HG03571 (cell line): ENCODE results near the gene PLEKHH3.
"Not testable (repeated sequence)": the region's sequence is repeated elsewhere in the genome, so short reads cannot be mapped to it uniquely, and the experiment has no call there.

Experiments
- ATAC-seq: cut with Tn5 transposase; IDR thresholded peaks from one replicate; pipeline ENCODE4 v1.9.1; 2021; ENCODE audit not compliant: unreplicated experiment

The PLEKHH3 gene

GRCh38 chr17:42673266-42673884 is 3.4 kb downstream of the PLEKHH3 start:
- ATAC-seq = no peak

- no peak for ATAC-seq
Observed at GRCh38 chr17:42672038-42672437, 4.8 kb downstream of the PLEKHH3 start.

DNA sequence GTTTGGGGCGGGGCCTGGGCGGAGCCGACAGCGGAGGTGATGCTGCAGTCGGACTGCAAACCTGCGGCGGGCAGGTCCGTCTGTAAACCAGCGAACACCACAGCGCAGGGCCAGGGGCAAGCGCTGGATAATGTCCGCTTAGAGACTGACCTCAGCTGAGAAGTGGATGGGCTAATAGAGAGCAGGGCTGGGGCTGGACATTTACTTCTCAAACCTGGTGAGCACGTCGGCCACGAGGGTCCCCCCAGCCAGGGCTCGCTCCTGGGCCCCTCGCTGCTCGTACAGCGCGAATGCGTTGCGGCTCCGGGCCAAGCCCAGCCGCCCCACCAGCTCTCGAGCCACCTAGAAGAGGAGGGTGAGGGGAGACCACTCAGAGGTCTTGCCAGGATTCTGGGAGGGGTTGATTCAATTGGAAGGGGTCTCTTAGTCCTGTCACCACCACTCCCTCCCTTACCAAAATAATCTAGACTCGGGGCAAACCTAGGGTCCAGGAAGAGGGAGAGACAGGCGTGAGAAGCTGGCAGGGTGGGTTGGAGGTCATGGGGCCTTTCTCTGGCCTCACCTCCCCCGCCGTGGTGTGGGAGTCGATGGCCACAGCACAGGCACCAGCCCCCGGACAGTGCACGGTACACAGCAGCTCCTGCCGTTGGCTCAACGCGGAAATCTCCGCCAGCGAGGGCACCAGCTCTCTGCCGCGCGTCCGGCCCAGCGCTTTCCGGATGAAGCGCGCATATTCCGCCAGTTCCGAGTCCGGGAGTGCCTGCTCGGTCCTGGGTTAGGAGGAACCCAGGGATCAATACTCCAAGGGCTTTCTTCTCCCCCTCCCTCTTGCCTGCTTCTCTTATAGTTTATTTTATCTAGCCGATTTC is 5.8 kb downstream of the PLEKHH3 start:
- ATAC-seq = no peak

GRCh38 chr17:42669977-42670788 is 6.6 kb downstream of the PLEKHH3 start:
- no peak for ATAC-seq

DNA sequence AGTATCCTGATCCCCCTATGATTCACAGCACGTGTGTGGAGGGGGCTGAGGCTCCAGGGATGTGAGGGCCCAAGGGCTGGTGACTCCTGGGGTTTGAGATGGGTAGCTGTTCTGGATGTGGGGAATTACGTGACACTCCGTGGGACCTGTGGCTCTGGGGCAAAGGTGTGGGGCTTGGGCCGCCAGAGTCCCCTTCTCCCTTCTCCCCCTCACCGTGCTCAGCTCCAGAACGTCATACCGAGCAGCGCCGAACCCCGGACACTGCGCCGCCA is 7.2 kb downstream of the PLEKHH3 start:
- ATAC-seq = no peak

- ATAC-seq = no peak
Observed at GRCh38 chr17:42667088-42667951, 9.5 kb downstream of the PLEKHH3 start.

- not testable (repeated sequence) for ATAC-seq
Observed at GRCh38 chr17:42666126-42666525, 10.7 kb downstream of the PLEKHH3 start.

- no peak for ATAC-seq
Observed at GRCh38 chr17:42665581-42666001, 11.2 kb downstream of the PLEKHH3 start.

GRCh38 chr17:42660692-42661345 is 16.0 kb downstream of the PLEKHH3 start:
- no peak for ATAC-seq

- ATAC-seq = not testable (repeated sequence)
Observed at GRCh38 chr17:42659932-42660274, 16.9 kb downstream of the PLEKHH3 start.

DNA sequence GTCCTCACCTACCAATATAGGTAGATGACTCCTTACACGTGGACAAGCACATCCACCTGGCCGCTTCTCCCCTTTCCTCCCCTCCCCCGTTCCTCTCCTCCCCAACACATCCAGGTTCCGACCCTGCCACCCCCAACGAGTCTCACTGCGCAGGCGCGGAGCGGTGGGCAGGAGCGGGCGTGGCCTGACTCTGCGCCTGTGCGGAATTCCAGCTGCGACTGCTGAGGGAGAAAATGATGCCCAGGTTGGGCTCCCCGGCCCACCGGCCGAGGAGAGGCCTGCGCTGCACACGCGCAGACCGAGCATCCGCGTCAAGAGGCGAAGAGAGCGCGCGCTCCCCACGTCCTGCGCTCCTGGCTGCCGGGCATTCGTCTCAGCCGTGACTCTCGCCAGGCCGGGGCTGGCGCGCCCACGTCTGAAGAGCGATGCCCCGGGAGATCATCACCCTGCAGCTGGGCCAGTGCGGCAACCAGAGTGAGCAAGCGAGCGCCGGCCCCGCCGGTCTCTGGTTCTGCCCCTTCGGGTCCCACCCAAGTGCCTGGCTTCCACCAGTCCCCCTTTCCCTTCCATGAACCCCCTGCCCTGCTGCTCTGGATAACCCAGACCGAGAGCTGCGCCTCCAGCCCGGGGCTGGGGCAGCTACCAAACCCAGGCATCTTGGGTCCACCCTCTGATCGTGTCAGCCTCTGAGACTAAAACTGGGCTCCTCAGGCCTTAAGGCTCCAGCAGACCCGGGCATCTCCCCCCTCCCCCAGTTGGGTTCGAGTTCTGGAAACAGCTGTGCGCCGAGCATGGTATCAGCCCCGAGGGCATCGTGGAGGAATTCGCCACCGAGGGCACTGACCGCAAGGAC is 17.5 kb downstream of the PLEKHH3 start, which contains the start of gene TUBG2:
Gene TUBG2, plus strand, starts transcription at position 206 of the 853 bp plus-strand sequence. Its CDS starts 220 bp downstream, at position 426.
- no peak for ATAC-seq

GRCh38 chr17:42657824-42658588 is 18.8 kb downstream of the PLEKHH3 start:
- no peak for ATAC-seq

GRCh38 chr17:42655528-42655927 is 21.3 kb downstream of the PLEKHH3 start:
- ATAC-seq = no peak

GRCh38 chr17:42653179-42654124 is 23.3 kb downstream of the PLEKHH3 start:
- ATAC-seq = no peak

DNA sequence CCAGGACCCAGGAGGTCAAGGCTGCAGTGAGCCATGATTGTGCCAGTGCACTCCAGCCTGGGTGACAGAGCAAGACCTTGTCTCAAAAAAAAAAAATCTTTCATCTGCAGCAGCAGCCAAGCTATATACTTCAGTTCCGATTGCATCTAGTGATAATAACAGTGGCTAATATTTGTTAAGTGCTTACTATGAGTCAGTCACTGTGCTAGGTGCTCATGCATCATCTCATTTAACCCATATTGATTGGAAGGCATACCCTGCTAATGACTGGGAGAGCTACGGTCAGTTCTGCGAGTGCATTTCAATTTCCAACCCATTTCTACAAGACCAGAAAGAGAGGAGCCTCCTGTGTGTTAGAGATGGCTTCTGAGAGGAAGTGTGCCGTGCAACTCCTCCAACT is 25.4 kb downstream of the PLEKHH3 start:
- ATAC-seq = no peak

GRCh38 chr17:42647778-42648177 is 29.0 kb downstream of the PLEKHH3 start:
- no peak for ATAC-seq

DNA sequence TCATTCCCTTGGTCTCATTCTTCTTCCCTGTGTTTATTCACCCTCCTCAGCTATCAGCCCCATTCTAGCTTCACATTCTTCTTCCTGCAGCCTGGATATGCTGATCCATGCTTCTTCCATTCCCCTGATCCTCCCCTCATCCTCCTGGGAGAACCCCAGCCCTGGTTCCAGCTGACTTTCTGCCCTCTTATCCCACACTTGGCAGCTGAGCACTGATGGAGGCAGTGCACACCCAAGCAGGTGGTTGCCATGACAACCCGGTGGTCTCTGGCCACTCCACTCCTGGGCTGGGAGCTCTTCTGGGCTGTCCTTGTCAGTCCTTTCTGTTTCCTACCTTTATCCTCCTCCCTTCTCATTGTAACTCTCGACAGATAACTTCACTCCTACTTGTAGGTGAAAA is 34.5 kb downstream of the PLEKHH3 start:
- ATAC-seq = no peak

- ATAC-seq = no peak
Observed at GRCh38 chr17:42640121-42640520, 36.7 kb downstream of the PLEKHH3 start.
